GM21825 (cell line): ENCODE results near the gene AARS1.
A peak's percentile ranks its signal among the peaks of the same experiment; 100 is the strongest.
"Not testable (repeated sequence)": the region's sequence is repeated elsewhere in the genome, so short reads cannot be mapped to it uniquely, and the experiment has no call there.

Source experiments
- ATAC-seq: cut with Tn5 transposase; IDR thresholded peaks from one replicate; pipeline ENCODE4 v1.9.1; 2021; ENCODE audit warnings: mild to moderate bottlenecking, moderate library complexity; ENCODE audit not compliant: unreplicated experiment

The AARS1 gene

GRCh38 chr16:70276392-70276791 is 12.9 kb downstream of the AARS1 start:
- no peak for ATAC-seq

- no peak for ATAC-seq
Measured at GRCh38 chr16:70271696-70272095, 17.6 kb downstream of the AARS1 start.

DNA sequence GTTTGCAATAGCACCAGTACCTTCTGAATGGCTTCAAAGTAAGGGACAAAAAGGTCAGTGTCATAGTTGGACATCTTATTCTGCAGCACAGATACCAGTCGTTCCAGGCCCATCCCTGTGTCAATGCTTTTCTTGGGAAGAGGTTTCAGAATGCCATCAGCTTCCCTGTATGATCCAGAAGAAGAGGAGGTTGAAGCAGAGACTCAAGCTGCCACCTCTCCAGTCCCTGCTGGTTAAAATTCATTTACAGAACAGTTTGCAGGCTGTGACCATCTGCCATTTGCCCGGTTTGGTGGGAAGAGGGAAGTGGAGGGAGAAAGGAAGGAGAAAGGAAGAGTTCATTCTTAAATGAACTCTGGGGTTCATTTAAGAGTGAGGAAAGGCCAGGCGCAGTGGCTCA is 19.1 kb downstream of the AARS1 start:
- no peak for ATAC-seq

GRCh38 chr16:70269471-70269870 is 19.8 kb downstream of the AARS1 start:
- no peak for ATAC-seq

GRCh38 chr16:70267922-70268321 is 21.4 kb downstream of the AARS1 start:
- not testable (repeated sequence) for ATAC-seq

DNA sequence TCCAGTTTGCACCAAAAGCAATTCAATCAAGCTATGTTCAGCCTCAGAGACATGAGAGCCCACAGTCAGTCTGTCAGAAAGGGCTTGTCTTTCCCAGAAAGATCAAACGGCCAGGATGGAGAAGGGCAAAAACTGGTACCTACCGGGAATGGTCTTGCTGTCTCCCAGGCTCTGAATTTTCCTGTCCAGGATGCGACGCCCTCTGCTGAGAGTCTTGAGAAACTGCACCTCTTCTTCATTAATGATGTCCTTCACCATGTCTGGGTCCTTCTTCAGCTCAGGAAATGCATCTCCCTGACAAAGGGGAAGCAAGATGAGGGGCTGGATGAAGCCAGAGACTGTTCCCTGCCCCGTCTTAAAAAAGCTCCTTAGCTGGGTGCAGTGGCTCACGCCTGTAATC is 21.8 kb downstream of the AARS1 start:
- no peak for ATAC-seq

DNA sequence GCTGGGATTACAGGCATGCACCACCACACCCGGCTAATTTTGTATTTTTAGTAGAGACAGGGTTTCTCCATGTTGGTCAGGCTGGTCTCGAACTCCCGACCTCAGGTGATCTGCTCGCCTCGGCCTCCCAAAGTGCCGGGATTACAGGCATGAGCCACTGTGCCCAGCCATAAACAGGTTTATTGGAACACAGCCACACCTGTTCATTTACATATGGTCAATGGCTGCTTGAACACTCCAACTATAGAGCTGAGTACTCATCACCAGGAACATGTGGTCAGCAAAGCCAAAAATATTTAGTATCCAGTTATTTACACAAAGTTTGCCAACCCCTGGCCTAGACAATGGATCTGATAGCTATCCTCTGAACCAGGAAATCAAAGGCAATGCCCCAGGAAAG is 29.4 kb downstream of the AARS1 start:
- not testable (repeated sequence) for ATAC-seq

DNA sequence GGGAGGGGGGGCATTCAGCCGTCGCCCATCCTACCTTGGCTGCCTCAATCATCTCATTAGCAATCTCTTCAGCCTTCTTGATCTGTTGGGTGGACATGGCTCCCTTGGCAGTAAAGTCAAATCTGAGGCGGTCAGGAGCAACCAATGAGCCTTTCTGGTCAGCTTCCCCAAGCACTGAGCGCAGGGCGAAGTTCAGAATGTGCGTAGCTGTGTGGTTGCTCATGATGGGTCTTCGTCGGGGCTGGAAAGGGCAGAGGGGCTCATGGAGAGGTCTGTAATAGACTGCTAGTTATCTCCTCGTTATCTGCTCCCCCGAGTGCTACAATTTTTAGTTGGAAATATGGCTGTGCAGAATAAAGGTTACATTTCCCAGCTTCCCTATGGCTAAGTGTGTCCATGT is 30.4 kb downstream of the AARS1 start:
- no peak for ATAC-seq

GRCh38 chr16:70258065-70258464 is 31.2 kb downstream of the AARS1 start:
- ATAC-seq = no peak

DNA sequence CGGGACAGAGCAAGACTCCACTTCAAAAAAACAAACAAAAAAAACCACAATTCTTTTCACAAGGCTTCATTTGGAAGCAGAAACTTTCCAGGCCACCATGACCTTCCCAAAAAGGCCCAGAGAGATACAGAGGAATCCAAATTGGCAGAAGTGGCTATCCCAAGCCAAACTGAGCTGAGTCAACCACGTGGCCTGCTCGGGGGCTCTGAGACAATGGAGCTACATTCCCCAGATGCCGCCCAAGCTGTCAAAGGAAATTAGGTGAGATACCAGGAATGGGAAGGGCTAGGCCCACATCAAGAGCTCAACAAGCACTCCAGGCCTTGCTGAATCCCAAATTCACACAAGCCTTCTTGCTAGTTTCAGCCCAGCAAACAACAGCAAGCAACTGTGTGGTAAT is 31.9 kb downstream of the AARS1 start:
- ATAC-seq = no peak

DNA sequence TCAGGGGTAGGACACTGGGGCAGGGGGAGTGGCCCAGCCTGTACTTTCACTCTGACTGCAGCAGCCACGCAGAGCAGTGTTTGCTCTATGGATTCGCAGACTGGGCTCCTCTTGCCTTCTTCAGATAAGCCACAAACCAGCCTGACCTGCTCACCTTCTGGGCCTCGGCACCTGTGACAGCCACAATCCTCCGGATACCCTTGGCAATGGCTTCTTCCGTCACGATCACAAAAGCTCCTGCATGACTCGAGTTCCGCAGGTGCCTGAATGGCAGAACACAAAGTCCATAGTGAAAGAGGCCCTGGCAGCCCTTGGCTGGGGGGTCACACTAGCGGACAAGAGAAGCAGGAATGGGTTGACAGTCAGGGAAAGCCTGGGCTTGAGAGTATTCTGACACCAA is 33.7 kb downstream of the AARS1 start:
- no peak for ATAC-seq

DNA sequence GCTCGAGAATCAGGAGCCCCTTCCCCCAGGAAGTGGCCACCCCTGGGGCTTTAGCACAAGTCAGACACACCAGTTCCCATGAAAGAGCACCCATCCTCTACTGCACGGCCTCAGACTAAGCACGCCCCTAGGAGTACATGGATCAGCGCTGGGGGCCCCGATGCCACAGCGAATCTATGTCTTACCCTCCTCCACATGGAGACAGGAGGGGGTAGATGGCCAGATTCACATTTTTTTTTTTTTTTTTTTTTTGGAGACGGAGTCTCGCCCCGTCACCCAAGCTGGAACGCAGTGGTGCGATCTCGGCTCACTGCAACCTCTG is 34.4 kb downstream of the AARS1 start:
- ATAC-seq = no peak

DNA sequence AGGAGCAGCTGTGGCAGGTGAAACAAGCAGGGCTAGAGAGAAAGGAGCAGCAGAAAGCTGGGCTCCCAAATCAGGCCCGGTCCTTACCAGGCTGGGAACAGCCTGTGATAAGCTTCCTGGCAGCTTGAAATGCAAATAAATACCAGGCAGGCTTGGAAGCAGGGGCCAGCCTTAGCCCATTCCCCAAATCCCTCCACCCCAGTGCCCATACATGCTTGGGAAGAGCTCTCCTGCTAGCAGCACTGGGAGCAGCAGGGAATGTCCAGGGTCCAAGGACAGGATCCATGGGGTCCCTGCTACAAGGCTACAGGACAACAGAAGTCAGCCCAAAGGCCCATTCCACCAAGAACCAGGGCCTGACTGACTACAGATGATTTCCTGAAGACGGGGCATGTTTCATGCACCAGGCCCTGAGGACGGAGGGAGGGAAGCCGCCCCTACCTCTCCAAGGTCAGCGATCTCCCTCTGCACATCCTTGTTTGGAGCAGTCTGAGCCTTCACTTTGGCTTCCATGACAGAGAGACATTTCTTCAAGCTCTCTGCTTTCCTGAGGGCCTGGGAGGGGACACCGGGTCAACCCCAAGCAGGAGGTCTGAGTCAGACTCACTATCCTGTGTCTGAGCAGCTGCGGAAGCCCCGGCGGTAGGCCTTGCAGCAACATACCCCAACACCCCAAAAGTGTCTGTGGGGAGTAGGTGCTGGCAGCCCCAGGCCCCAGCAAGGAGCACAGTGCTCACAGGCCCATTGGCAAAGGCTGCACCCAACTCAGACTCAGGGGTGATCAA is 34.9 kb downstream of the AARS1 start:
- ATAC-seq = no peak

GRCh38 chr16:70253291-70254106 is 35.8 kb downstream of the AARS1 start:
- ATAC-seq = no peak

DNA sequence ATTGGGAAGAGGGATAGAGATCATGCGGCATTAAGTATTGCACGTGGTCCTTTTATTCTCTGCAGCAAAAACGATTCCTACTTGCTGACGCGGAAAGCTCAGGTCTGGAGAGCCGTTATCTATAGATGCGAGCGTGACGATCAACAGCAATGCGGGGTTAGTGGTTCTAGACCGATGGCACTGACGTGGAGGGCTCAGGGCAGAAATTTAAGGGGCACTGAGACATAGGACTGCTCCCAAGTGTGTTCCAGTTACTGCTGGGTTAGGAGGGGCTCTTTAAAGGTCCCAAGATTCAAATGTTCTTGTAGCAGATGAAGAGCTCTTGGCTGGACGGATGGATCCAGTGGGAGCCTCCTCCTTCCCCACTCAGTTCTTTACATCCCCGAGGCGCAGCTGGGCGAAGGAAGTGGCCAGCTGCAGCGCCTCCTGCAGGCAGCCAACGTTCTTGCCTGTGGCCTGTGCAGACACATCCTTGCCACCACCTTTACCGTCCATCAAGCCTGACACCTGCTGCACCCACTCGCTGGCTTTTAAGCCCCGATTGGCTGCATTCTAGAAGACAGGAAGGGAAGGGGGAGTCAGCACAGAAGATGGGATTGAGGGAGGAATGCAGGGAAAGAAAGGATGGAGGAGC is 36.8 kb downstream of the AARS1 start:
- ATAC-seq = no peak

GRCh38 chr16:70251629-70252354 is 37.5 kb downstream of the AARS1 start, which contains the start of gene EXOSC6:
Gene EXOSC6 (minus strand): TSS chr16:70251940. CDS start chr16:70251900, 40 bp downstream.
- ATAC-seq = peak; percentile 85

DNA sequence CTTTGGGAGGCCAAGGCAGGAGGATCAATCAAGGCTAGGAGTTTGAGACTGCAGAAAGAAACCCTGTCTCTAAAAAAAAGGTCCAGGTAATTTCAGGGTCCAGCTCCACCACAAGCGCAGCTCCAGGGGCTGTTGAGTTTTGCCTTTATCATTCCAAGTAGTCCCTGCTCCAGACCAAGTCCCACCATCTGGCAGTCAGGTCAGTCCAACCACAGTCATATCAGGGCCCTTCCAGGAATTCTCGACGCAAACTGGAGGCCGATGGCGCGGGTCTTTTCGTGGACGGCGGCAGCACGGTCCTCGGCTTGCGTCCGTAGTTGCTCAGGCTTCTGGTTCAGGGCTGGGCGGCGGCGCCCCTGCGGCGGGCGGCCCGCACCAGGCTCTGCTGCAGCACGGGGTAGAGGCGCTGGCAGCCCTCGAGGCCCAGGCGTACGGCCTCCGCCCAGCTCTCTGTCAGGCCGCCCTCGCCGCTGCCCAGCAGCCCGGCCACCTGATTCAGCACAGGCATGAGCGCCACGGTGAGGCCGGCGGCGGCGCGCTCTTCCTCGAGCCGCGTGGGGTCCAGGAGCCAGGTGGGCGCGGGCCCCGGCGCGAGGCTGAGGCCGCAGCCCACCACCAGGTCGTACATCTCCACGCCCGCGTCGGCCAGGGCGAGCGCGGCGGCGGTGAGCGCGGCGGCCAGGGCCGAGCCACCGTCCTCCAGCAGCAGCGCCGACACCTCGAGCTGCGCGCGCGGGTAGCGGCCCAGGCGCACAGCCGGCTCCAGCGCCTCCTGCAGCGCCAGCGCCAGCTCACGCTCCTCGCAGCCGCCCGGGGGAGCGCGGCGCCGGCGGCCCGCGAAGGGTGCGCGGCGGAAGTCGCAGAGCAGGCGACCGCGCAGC is 38.3 kb downstream of the AARS1 start:
- ATAC-seq = peak; percentile 39

DNA sequence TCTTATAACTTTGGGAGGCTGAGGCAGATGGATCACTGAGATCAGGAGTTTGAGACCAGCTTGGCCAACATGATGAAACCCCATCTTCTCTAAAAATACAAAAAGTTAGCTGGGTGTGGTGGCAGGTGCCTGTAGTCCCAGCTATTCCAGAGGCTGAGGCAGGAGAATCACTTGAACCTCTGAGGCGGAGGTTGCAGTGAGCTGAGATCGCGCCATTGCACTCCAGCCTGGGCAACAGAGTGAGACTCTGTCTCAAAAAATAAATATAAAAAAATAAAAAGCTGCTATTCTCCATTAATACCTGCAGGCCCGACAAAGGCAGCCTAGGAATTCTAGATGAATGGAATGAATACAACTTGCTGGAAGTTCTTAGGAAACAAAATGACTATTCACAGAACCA is 39.6 kb downstream of the AARS1 start:
- ATAC-seq = not testable (repeated sequence)

DNA sequence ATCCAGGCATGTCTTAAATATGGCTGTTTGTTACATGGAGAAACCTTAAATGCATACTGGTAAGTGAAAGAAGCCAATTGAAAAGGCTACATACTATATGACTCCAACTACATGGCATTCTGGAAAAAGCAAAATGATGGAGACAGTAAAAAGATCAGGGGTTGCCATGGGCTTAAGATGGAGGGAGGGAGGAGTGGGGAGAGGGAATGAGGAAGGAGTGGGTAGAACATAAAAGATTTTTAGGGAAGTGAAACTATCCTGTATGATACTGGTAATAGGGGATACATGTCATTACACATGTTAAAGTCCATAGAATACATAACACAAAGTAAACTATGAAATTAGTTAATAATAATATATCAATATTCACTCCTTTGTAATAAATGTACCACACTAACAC is 50.5 kb downstream of the AARS1 start:
- not testable (repeated sequence) for ATAC-seq

- not testable (repeated sequence) for ATAC-seq
Measured at GRCh38 chr16:70231831-70232230, 57.5 kb downstream of the AARS1 start.
